Heart left ventricle (tissue), 16 donors: Measurements from ENCODE around the gene HRAS. TPM values are rescaled to one million over a fixed set of nuclear protein-coding genes. Genes with fewer than 3 reads are reported as not detected.

ENCODE experiments used
- ATAC-seq, 4 donors: fragments of 200-7000 bp; cut with Tn5 transposase; one replicate each; pipeline ENCODE4 v1.9.1; 2020 to 2022; ENCODE audit warnings: moderate library complexity in 4 of 4, mild to moderate bottlenecking in 3 of 4, moderate number of reproducible peaks in 1 of 4
- DNase-seq, 5 donors: peaks; one replicate each; pipeline ENCODE4 v3.0.0-alpha.2; 2020
- H3K27ac ChIP-seq, 12 donors: fragments of 200-600 bp; sonication (generic) in 4 of 12; one replicate each; pipeline versions ENCODE4 v1.5.0 to v1.8.0; 2016 to 2022; ENCODE audit warnings: mild to moderate bottlenecking in 2 of 12
- H3K27me3 ChIP-seq, 9 donors: fragments of 200-600 bp; sonication (generic) in 2 of 9; one replicate each; pipeline versions ENCODE4 v1.5.1 to v1.8.0; 2016 to 2022; ENCODE audit warnings: mild to moderate bottlenecking in 3 of 9
- H3K36me3 ChIP-seq, 9 donors: fragments of 200-600 bp; sonication (generic) in 2 of 9; one replicate each; pipeline versions ENCODE4 v1.5.0 to v1.8.0; 2018 to 2022; ENCODE audit warnings: mild to moderate bottlenecking in 2 of 9
- H3K4me1 ChIP-seq, 12 donors: fragments of 200-600 bp; sonication (generic) in 4 of 12; one replicate each; pipeline versions ENCODE4 v1.5.0 to v1.8.0; 2016 to 2022; ENCODE audit warnings: mild to moderate bottlenecking in 3 of 12
- H3K4me3 ChIP-seq, 12 donors: fragments of 200-600 bp; sonication (generic) in 4 of 12; one replicate each; pipeline versions ENCODE4 v1.5.0 to v1.8.0; 2017 to 2022; ENCODE audit warnings: mild to moderate bottlenecking in 9 of 12, moderate library complexity in 4 of 12
- H3K9me3 ChIP-seq, 12 donors: fragments of 200-600 bp; sonication (generic) in 4 of 12; one replicate each; pipeline versions ENCODE4 v1.5.0 to v1.8.0; 2016 to 2022; ENCODE audit warnings: mild to moderate bottlenecking in 1 of 12
- POLR2A ChIP-seq, 2 donors: fragments of 450-650 bp; IDR thresholded peaks; one replicate each; pipeline ENCODE4 v1.6.1; 2017; ENCODE audit warnings: antibody characterized with exemption in 2 of 2, mild to moderate bottlenecking in 2 of 2, moderate library complexity in 2 of 2
- WGBS, 4 donors: extraction: QIAGEN DNeasy Blood & Tissue Kit in 2 of 4; methylation state at CpG; one replicate each; pipeline versions ENCODE4 v1.1.5 to v1.1.7; 2013 to 2018; 5-methylcytosine and 5-hydroxymethylcytosine counted together
- intact Hi-C, 10 donors: fragments of 100-400 bp; cut with DNase I; formaldehyde crosslinking; loops; one replicate each; pipeline versions ENCODE4 v1.11.1 to v1.14.2; 2022
- polyA plus RNA-seq, 2 donors: library from polyadenylated mRNA; stranded (reverse); fragments of 200-250 nt; gene quantifications; one replicate each; pipeline ENCODE4 v1.2.3, GENCODE V29; 2013
- total RNA-seq, 9 donors: library from RNA; depleted of rRNA in 2 of 9; stranded (reverse); fragments of >200 nt in 2 of 9; fragmentation: NEBNext Ultra II Directional in 3 of 9; extraction: Animal tissue kit (Norgen Biotek cat#: 25700) in 3 of 9; gene quantifications; one replicate each; pipeline versions ENCODE4 v1.1.0 to v1.2.4, GENCODE V29; 2016 to 2023
- TF ChIP-seq, protein P1 (sequence below), 12 donors: fragments of 200-600 bp; sonication (generic) in 4 of 12; IDR thresholded peaks; one replicate each; pipeline versions ENCODE4 v1.5.0 to v1.8.0; 2018 to 2022; ENCODE audit warnings: antibody characterized with exemption in 12 of 12, mild to moderate bottlenecking in 5 of 12
- donor health status: ischemic (EF 13 %, LVEDD 7.1; RV severe dilation, severe dysfunction).
- donor health status: healthy with polysubstance abuse.
- donor health status: DM: no; HTN: yes; CAD: no.
- donor health status: DM: no; HTN: no; CAD: no.
- donor health status: ischemic (EF 25% LVEDD 6.9; RV normal size, moderate dysfunction).
- donor health status: ischemic (EF 25% LVEDD 5.7; RV mildly dilated, moderate dysfunction).
- donor health status: healthy.
- donor health status: DM: yes; HTN: yes; CAD: no.
- donor health status: ischemic (EF 35%, LVEDD 5.7; RV mildly dilated, moderate dysfunction).
- donor health status: nonischemic (EF 11% LVEDD 7.7; RV severe dilation, severe dysfunction).
- donor health status: DM: yes; HTN: yes; CAD: no.
- donor health status: PGD.
- donor health status: ischemic (EF 29% LVEDD 5.4; RV normal size, mild dysfunction).
- donor health status: nonischemic (EF 23%, LVEDD 6.1; RV moderate dilation, normal function).

Gene HRAS
- total and polyA plus RNA-seq, 11 donors = 44.0 to 99.3 (median 59.8) TPM

DNA sequence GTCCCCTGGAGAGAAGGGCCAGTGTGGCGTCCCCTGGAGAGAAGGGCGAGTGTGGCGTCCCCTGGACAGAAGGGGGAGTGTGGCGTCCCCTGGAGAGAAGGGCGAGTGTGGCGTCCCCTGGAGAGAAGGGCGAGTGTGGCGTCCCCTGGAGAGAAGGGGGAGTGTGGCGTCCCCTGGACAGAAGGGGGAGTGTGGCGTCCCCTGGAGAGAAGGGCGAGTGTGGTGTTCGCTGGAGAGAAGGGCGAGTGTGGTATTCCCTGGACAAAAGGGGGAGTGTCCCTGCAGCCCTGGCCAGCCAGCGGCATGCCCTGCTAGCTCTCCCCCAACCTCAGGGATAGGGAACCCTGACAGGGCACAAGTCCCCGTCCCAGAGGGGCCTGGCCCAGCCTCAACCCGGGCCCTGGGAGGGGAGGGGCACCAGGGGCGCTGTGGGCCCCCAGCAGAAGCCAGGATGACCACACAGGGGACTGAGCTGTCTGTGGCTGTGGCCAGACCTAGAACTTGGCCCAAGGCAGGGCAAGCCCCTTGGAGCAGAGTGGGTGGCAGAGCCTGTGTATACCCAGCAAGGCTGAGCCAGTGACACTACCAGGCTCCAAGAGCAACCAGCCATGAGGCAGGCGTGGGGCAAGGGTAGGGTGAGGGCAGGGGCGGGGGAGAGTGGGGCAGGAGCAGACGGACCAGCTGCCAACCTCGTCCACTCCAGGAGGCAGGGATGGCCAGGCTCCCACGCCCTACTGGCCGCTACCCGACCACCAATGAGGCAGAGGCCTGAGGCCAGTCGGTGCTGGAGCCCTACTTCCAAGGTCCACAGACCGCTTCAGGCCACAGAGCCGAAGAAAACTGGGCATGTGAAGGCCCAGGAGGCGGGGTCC lies 4.2 kb downstream of the HRAS start:
- Histone ChIP-seq H3K4me3 (no peak overlapping the region), H3K27me3 (no peaks in the 10 kb centered on the region), H3K9me3 (no peaks in the 10 kb centered on the region), H3K4me1 (peaks cover 3 to 34% (median 16%) of the 10 kb centered on the region in 12 donors), H3K27ac (no peak overlapping the region), H3K36me3 (peaks cover 0 to 29% (median 20%) of the 10 kb centered on the region in 9 donors)
- WGBS, 4 donors = 88 to 91% (median 90%) methylated on average over 18 to 28 of the region's 28 CpGs
- ATAC-seq = no peak
- TF ChIP-seq POLR2A (IDR thresholded peaks at IDR 0.05) = no peak
- TF ChIP-seq, protein P1, sequence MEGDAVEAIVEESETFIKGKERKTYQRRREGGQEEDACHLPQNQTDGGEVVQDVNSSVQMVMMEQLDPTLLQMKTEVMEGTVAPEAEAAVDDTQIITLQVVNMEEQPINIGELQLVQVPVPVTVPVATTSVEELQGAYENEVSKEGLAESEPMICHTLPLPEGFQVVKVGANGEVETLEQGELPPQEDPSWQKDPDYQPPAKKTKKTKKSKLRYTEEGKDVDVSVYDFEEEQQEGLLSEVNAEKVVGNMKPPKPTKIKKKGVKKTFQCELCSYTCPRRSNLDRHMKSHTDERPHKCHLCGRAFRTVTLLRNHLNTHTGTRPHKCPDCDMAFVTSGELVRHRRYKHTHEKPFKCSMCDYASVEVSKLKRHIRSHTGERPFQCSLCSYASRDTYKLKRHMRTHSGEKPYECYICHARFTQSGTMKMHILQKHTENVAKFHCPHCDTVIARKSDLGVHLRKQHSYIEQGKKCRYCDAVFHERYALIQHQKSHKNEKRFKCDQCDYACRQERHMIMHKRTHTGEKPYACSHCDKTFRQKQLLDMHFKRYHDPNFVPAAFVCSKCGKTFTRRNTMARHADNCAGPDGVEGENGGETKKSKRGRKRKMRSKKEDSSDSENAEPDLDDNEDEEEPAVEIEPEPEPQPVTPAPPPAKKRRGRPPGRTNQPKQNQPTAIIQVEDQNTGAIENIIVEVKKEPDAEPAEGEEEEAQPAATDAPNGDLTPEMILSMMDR (IDR thresholded peaks at IDR 0.05) = no peak
- intact Hi-C loops = no loop called here
- no peak for DNase-seq

DNA sequence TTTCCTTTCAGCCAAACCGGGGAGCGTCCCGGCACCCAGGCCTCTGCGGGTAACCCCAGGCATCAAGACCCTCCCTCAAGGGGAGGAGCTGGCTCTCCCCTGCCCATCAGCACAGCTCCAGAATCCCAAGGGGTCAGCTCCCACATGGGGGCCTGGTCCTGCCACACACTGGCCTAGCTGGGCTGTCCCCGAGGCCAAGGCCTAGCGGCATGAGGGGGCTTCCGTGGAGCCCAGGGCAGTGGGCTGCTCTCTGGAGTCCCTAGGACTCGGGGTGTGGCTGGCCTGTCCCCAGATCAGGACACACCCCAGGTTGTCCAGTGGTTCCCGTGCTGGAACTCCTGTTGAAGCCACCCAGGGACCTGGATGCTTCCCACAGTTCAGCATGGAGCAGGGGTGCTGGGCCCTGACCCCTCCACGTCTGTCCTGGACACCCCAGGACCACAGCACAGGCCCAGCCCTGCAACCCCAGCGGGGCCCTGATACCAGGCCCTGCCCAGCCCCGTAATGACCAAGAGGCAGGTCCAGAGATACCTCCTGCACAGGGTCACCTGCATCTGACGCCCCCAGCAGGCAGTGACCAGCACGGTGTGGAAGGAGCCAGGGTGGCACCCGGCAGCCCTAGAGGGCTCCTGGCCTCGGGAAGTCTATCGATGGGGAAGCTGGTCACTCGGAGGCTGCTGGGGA lies 5.5 kb downstream of the HRAS start:
- H3K27me3 ChIP-seq = no peaks in the 10 kb centered on the region
- TF ChIP-seq, protein P1 (IDR thresholded peaks at IDR 0.05) = no peak
- TF ChIP-seq POLR2A (IDR thresholded peaks at IDR 0.05) = no peak
- no peak overlapping the region for H3K27ac ChIP-seq
- H3K4me3 ChIP-seq = no peak overlapping the region
- H3K4me1 ChIP-seq = peaks cover 3 to 27% (median 12%) of the 10 kb centered on the region in 12 donors
- H3K9me3 ChIP-seq = no peaks in the 10 kb centered on the region
- intact Hi-C loops = no loop called here
- no peak for DNase-seq
- H3K36me3 ChIP-seq = peaks cover 0 to 29% (median 20%) of the 10 kb centered on the region in 9 donors
- 81 to 86% (median 83%) methylated on average over 14 to 18 of the region's 18 CpGs for WGBS, 4 donors
- no peak for ATAC-seq

DNA sequence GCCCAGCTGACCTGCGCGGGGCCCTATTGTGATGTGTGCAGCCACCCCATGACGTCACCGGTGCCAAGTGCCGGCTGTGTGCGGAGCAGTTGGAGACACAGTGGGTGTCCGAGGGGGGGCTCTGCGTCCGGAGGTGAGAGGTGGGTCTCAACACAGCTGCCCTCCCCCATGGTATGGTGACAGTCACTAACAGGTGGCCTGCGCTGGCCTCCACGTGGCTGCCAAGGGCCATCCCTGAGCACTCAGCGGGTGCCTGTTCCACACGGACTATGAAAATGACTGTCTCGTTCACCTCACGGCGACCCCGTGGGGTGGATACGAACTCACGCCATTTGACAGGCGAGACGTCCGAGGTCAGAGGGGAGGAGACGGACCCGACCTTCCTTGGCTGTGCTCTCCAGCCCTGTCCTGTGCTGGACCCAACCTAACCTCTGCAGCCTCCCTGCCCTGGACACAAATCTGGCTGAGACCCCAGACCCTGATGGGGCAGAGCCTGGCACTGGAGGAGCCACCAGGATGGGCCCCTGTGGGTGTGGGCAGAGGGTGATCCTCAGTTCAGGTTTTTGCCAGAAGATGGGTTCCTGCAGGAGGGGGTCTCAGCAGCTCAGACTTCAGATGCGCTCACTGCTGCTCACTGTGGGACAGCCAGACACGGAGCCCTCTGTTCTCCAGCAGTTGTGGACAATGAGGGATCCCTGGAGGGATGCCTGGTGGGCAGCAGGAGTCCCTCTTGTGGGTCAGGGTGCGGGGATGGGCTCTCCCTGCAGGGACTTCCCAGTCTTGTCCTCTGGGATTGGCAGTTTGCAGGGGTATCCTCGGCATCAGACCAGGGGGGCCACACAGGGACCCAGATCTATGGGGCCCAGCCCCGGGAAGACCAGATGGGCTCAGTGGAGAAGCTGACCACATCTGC lies 6.3 kb downstream of the HRAS start:
- Histone ChIP-seq H3K36me3 (peaks cover 0 to 29% (median 20%) of the 10 kb centered on the region in 9 donors), H3K4me1 (peaks cover under 1 to 19% (median 6%) of the 10 kb centered on the region in 12 donors), H3K9me3 (no peaks in the 10 kb centered on the region), H3K4me3 (no peak overlapping the region), H3K27me3 (no peaks in the 10 kb centered on the region), H3K27ac (no peak overlapping the region)
- ATAC-seq (peak in 1 of 4 donors; percentile 6), DNase-seq (no peak)
- 75 to 77% (median 76%) methylated on average over 20 to 29 of the region's 29 CpGs for WGBS, 4 donors
- TF ChIP-seq, protein P1 (IDR thresholded peaks at IDR 0.05) = no peak
- no peak for TF ChIP-seq POLR2A (IDR thresholded peaks at IDR 0.05)
- intact Hi-C loops = no loop called here
